D721Med (cell line): ENCODE measurements around the gene DGUOK.
A peak's percentile ranks its signal among the peaks of the same experiment; 100 is the strongest.
"Not testable (repeated sequence)": the region's sequence is repeated elsewhere in the genome, so short reads cannot be mapped to it uniquely, and the experiment has no call there.

Experiments
- DNase-seq: peaks from one replicate; pipeline ENCODE4 v3.0.0; 2011; ENCODE audit warnings: low spot score; ENCODE audit not compliant: insufficient read length
- FAIRE-seq: peaks from 2 replicates; lab custom pipeline; 2011; peaks lifted over from hg19 to GRCh38; lab: Jason Lieb, UNC
- TF ChIP-seq, protein P1 (sequence below): IDR thresholded peaks from 2 replicates; pipeline ENCODE4 v1.5.1; 2012; ENCODE audit warnings: mild to moderate bottlenecking, control low read depth; ENCODE audit not compliant: insufficient read depth; ENCODE audit errors: missing control alignments

The DGUOK gene

DNA sequence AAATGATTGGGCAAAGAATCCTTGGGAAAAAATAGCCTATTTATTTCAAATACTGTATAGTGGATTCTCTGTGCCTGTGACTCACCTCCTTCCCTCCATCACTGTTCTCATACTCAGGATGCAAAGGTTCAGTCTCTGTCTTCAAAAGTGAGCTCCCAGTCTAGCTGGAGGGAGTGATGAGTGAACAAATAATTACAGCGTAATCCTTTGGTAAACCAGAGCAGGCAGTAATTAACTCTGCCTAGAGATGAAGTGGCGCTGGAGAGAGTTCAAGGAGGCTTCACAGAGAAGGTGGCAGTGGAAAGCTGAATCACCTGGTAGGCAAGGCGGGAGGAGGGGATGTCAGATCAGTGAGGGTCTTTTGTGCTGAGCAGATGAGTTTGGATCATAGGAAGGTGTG lies 6.5 kb downstream of the DGUOK start:
- FAIRE-seq (no peak), DNase-seq (peak; percentile 36)
- TF ChIP-seq, protein P1, sequence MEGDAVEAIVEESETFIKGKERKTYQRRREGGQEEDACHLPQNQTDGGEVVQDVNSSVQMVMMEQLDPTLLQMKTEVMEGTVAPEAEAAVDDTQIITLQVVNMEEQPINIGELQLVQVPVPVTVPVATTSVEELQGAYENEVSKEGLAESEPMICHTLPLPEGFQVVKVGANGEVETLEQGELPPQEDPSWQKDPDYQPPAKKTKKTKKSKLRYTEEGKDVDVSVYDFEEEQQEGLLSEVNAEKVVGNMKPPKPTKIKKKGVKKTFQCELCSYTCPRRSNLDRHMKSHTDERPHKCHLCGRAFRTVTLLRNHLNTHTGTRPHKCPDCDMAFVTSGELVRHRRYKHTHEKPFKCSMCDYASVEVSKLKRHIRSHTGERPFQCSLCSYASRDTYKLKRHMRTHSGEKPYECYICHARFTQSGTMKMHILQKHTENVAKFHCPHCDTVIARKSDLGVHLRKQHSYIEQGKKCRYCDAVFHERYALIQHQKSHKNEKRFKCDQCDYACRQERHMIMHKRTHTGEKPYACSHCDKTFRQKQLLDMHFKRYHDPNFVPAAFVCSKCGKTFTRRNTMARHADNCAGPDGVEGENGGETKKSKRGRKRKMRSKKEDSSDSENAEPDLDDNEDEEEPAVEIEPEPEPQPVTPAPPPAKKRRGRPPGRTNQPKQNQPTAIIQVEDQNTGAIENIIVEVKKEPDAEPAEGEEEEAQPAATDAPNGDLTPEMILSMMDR = no peak

DNA sequence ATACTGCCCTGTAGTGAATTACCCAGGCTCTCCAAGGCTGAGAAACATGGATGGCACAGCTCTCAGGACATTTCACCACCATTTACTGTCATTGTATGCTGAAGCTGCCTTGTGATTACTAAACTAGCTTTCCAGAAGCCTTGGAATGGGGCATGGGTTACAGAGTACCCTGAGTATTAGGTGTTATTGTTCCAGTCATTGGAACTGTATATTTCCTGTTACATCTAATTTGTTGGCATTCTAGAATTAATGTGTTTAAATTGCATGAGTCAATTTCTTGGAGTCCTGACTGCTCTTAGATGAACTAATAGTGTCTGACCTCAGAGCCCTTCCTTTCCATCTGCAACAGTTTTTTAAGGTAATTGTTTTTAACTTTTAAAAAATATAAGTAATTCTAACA lies 9.0 kb downstream of the DGUOK start:
- FAIRE-seq = no peak
- no peak for DNase-seq
- TF ChIP-seq, protein P1 = no peak

DNA sequence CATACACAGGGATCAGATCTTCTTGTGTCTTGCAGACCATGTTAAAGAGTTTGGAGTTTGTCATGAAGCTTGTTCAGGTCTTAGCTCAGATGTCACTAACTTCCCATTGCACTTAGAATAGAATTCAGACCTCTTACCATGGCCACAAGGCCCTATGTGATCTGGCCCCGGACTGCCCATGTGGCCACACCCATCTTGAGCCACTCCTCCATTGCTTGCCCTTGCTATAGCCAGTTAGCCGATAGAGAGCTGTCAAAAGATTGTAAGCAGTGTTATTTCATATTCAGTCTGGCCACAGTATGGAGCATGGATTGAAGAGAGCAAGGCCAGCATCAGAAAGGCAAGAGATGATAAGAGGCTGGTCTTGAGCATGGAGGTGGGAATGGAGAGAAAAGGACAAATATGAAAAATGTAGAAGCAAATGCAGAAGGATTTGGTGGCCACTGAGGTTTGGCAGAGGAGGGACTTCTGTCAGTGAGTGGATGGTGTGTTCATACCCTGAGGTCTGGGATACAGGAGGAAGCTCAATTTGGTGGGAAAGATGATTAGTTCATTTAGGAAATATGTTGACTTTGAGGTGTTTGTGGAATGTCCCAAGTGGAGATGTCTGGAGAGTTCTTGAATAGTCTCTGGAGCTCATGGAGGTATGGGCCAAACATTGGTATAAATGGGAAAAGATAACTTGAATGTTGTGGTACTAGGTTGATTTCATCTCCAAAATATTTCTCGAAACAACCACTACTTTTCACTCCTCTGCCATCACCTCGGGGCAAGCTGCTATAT lies 10.6 kb downstream of the DGUOK start:
- FAIRE-seq (no peak), DNase-seq (no peak)
- TF ChIP-seq, protein P1 = no peak

DNA sequence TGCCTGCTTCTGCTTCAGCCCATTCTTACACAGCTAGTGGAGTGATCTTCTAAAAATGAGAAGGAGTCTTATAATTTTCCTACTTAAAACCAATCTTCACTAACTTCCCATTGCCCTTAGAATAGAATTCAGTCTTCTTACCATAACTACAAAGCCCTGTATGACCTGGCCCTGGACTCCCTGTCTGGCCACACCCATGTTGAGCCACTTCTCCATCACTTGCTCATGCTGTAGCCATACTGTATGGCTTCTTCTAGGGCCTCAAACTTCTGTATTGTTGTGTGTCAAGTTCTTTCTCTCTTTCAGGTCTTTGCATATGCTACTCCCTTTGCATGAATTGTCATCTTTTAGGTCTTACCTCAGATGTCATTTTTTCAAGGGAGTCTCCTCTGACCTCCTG lies 11.2 kb downstream of the DGUOK start:
- no peak for DNase-seq
- no peak for FAIRE-seq
- TF ChIP-seq, protein P1 = no peak

DNA sequence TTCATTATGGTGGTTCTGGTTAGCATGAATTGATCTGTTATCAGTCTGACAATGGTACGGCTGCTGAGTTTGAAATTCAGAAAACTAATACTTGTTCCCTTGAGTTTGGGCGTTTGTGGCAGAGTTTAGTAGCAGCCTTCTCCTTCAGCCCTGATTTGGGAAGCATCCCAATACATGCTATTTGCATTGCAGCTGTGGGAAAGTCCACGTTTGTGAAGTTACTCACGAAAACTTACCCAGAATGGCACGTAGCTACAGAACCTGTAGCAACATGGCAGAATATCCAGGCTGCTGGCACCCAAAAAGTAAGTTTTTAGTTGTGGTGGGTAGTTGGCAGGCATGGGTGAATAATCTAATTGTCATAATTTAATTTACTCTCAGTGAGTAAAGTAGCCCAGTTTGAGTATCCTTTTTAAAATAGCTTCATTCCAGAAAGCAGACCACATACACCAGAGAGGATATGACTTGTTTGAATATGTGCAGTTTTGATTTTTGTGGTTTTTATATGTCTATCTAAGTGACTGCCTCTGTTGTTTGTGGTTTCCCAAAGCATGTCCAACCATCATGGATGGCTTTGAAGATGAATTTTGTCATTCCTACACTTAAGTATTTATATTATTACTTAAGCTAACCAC lies 12.2 kb downstream of the DGUOK start:
- no peak for FAIRE-seq

DNA sequence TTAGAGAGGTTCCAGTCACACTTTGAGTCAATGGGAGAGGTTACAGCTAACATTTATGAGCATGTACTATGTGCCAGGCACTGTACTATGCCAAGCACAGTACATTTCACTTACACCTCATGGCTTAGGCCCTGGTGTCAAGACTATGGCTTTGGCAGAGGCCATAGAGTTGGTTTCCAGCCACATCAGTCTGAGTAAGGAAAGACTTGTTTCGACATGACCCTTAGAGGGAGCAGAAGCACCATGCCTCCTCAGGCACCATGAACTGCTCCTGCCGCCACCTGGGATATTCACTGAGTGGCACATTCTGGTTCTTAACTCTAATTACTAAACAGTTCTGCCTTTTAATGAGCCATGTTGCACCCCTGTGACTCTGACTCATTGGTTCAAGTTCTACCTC lies 12.7 kb downstream of the DGUOK start:
- no peak for FAIRE-seq
- DNase-seq = no peak
- TF ChIP-seq, protein P1 = peak; percentile 6

More for the DNA sequence above, 12.2 kb downstream of the DGUOK start:
- no peak for DNase-seq
- TF ChIP-seq, protein P1 = no peak

DNA sequence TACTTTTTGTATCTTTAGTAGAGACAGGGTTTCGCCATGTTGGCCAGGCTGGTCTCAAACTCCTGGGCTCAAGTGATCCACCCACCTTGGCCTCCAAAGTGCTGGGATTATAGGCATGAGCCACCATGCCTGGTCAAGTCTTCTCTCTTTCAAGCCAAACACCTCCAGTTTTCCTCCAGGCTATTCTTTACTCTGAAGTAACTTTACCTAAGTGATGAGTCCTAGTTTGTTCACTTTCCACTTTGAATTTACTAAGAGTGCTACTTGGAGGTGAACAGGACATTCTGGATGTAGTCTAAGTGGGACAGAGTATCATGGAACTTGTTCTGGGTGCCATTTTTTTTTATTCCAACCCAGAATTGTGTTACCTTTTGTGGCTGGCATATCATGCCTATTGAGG lies 13.4 kb downstream of the DGUOK start:
- FAIRE-seq, DNase-seq: not testable (repeated sequence)
